Left lobe of liver (tissue), 2 donors: ENCODE data around the gene AHI1. TPM values are rescaled to one million over a fixed set of nuclear protein-coding genes. Genes with fewer than 3 reads are reported as not detected.
"Not testable (repeated sequence)": the region's sequence is repeated elsewhere in the genome, so short reads cannot be mapped to it uniquely, and the experiment has no call there.

Experiments used
- ATAC-seq: fragments of 200-7000 bp; cut with Tn5 transposase; one replicate; pipeline ENCODE4 v1.9.1; 2020; ENCODE audit warnings: mild to moderate bottlenecking, moderate library complexity
- DNase-seq: peaks from one replicate; pipeline ENCODE4 v3.0.0-alpha.2; 2020; ENCODE audit warnings: low spot score
- total RNA-seq: library from RNA; stranded (reverse); gene quantifications from one replicate; pipeline ENCODE4 v1.2.1, GENCODE V29; 2021
- donor health status: DM: no; HTN: no; CAD: no; lungs with moderate emphysema.
- donor health status: DM: no; HTN: yes; CAD: no.

AHI1 gene
- total RNA-seq, 1 donor from 2014 or later = 10.2 TPM

DNA sequence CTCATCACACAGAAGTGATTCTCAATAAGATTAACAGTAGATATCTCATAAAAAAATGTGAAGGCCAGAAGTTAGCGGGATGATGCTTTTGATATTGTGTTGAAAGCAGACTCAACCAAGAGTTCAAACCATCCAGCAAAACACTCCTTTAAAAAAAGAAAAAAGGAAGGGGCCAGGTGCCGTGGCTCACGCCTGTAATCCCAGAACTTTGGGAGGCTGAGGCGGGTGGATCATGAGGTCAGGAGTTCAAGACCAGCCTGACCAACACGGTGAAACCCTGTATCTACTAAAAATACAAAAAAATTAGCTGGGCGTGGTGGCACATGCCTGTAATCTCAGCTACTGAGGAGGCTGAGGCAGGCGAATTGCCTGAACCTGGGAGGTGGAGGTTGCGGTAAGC, 157.6 kb downstream of the AHI1 start:
- not testable (repeated sequence) for DNase-seq, ATAC-seq

- ATAC-seq = no peak
- no peak for DNase-seq
These were observed 163.4 kb downstream of the AHI1 start for GRCh38 chr6:135334169-135334568.

DNA sequence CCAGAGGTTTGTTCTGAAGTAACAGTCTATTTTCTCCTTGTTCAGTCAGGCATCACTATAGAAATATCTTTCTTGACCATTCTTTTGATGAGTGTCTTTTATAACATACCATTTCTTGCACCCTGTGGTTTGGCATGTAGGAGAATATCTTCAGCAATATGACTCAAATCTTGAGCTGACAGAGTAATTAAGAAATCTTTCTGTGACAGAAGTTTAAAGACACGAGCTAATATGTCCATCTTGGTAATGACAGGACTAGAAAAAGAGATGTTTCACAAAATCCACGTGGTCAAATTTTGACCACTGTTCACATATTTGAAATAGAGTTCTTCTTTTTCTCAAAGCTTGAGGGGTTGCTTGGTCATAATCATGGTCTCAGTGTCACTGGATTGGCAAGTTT, 166.5 kb downstream of the AHI1 start:
- ATAC-seq = no peak
- DNase-seq = no peak

GRCh38 chr6:135329851-135330803, 167.4 kb downstream of the AHI1 start:
- ATAC-seq (no peak), DNase-seq (no peak)

DNA sequence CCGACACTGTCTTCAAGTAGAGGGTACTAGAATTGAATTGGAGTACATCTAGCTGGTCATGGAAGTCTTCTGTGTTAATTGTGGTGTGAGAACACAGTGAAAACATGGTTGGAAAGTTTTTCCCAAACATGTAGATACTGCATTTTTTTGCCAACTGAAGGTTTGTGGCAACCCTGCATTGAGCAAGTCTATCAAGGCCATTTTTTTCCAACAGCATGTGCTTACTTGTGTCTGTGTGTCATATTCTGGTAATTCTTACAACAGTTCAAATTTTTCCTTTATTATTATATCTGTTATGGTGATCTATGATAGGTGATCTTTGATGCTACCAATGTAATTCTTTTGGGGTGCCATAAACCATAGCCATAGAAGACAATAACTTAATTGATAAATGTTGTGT, 169.4 kb downstream of the AHI1 start:
- no peak for ATAC-seq
- no peak for DNase-seq

DNA sequence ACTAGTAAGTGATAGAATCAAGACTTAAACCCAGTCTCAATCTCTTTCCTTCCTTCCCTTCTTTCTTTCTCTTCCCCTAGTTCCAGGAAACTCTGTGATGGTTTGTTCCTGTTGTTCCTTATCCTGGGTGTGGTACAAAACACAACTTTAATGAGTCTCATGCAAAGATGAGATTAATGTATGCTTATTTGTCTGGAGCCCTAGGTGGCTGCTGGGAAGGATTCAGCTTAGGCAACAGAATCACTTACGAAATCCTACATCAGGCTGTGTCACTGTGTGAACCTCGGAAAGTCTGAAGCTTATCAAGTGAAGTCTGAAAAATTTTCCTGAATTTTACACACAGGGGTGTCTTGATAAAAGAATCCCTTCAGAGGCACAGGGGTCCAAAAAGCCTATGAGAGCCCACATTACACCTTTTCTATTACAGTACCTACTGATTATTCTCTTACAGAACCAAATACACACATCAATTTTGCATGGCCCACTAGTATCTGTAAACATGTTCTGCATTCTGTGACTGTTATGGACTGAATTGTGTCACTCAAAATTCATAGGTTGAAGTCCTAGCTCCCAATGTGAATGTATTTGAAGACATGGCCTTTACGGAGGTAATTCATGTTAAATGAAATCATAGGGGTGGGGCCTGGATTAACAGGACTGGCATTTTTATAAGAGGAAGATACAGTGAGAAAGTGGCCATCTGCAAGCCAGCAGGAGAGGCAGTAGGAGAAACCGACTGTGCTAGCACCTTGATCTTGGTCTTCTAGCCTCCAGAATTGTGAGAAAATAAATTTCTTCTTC, 171.7 kb downstream of the AHI1 start:
- no peak for ATAC-seq
- DNase-seq = no peak

DNA sequence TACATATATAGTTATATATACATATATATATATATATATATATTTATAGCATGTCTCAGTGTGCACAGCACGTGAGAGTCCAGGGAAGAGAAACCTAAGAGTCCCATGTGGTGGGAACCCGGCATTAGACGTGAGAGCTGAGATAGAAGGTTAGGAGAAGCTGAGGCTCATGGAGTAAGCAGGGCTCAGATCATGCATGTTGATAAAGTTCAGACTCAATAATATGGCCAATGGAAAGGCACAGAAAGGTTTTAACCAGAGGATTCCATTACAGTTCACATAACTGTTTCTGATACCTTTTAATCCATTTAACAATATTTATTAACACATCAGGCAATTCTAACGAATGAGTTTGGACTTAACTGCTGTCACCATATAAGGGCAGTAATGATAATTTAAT, 173.0 kb downstream of the AHI1 start:
- no peak for ATAC-seq

GRCh38 chr6:135323979-135324378, 173.6 kb downstream of the AHI1 start:
- DNase-seq (no peak), ATAC-seq (no peak)

More for the DNA sequence above, 173.0 kb downstream of the AHI1 start:
- no peak for DNase-seq

GRCh38 chr6:135323202-135323668, 174.3 kb downstream of the AHI1 start:
- no peak for DNase-seq
- ATAC-seq = no peak

DNA sequence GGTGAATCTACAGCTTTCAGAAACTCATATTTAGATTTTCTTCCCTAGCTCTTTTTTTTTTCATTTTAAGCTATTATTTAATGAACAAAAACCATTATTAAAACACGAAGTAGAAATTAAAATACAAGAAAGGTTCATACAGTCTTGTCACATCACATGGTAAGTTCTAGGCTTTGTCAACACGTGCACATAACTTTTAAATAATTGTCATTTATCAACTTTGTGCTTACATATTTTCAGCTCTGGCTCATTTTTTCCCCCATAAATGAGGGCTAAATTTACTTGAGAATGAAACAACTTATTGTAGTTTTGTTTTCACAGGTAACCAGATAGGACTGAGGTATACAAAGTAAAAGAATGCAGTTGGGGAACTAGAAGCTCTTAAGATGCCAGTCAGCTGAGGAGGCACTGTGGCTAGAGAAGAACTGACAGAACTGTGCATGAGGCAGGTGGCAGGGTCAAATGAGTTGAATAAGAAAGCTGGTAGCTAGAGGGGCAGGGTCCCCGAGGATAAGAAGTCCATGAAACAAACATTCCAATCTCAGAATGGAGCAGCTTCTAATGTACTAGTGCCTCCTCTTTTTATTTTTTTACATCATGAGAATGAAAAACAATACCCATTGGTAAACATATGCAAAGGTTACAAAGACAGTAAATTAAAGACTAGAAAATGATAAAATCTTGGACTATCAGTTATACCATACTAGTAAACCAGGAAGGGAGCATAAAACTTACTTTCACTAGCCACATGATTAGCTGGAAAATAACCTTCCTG, 174.9 kb downstream of the AHI1 start:
- DNase-seq = no peak

DNA sequence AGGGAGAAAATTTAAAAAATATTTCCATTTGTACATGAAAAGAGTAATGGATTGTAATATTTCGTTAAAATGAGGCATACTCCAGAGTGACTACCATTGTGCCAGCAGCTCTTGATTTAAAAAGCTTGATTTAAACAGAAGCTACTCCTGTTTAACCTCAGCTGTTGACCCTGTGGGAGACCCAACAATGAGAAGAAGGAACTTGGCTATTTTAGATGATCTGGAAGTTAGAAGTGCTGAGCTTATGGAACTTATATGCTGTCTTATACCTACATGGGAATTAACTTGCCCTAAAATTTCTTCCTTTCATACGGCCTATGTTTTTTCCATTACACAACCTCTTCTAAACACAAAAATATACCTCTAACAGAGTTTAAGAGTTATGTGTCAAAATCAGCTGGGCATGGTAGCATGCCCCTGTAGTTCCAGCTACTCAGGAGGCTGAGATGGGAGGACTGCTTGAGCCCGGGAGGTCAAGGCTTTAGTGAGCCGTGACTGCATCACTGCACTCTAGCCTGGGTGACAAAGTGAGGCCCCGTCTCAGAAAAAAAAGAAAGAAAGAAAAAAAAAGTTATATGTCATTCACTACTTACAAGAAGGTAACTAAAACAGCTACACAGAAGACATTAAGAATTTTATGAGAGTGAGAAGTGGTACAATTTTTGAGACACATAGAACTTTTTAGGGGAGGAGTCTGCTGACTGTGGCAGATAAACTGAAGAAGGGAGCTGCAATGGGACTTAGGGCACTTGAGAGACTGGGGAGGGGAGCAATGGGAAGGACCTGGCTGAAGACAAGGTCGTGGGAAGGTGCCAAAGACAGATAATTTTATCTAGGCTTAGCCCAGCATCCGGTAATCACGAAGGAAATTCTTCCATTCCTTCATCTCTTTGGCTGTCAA, 176.6 kb downstream of the AHI1 start:
- ATAC-seq (no peak), DNase-seq (no peak)

More for the DNA sequence above, 174.9 kb downstream of the AHI1 start:
- ATAC-seq = no peak

DNA sequence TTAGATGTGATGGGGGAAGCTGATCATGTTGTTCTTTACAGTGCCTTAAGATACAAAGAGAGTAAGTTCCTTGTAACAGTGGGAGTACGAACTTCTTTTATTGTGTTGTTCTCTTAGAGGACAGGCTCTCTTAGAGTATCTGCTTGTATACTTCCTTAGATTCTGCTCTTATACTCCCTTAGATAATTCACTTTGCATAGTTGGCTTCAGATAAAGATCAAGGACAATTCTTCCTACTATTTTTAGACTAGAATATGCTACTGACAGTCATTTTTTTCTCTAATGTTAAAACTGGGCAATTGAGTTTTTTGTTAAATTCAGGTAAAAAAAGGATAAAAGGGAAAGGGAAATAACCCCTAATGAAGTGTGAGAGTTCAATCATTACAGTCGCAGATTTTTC, 177.7 kb downstream of the AHI1 start:
- no peak for DNase-seq
- no peak for ATAC-seq

GRCh38 chr6:135318738-135319469, 178.6 kb downstream of the AHI1 start:
- no peak for ATAC-seq
- no peak for DNase-seq

DNA sequence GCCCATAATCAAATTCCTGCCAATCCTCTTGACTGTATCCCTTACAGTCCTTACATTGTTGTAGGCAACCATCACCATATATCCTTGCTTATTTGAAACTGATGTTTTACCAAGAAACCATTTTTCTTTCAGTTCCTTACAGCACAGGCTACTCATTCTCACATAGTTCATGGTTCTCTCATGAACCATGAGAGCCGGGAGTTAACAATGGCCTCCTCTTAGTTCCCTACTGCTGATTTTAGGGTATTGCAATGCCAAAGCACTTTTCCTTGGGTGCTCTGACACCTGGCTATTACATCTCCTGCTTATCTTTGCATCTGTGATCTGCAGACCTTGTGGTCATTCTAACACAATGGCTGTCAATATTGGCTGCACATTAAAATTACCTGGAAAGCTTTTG, 183.0 kb downstream of the AHI1 start:
- ATAC-seq (no peak), DNase-seq (no peak)

DNA sequence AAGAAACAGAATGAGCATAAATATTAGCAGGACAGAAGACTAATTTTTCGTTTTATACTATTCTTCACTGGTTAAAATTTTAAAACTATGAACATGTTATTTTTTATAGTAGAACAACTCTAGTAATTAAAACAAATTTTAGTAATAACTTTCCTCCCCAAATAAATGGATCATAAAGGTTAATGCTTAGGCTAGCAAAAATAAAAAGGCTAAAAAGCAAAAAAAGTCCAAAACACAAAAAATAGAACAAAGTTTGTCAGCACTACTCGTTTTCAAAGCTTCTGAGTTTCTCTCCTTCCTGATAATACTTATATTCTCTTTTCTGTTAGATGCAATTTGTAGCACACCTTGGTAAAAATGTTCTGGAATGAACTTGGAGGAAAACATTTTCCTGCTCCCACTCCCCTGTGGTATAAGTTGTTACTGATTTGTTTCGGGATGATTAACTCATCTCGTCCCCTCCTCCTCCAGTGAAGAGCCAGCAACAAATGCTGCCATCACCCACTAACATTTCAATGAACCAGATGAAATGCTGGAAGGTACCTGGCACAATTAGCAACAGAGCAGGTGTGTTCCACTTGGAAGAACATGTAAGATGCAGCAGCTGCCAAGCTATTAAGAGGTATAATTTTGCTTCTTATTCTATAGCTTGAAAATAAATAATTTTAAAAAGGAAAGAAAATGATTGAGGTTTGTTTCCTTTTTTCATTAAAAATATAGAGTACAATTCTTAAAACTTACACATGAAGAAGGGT, 185.9 kb downstream of the AHI1 start:
- ATAC-seq (no peak), DNase-seq (no peak)

GRCh38 chr6:135310291-135310690, 187.2 kb downstream of the AHI1 start:
- ATAC-seq = no peak
- DNase-seq = no peak

- ATAC-seq (no peak), DNase-seq (no peak)
These were observed 190.7 kb downstream of the AHI1 start for GRCh38 chr6:135306740-135307420.

DNA sequence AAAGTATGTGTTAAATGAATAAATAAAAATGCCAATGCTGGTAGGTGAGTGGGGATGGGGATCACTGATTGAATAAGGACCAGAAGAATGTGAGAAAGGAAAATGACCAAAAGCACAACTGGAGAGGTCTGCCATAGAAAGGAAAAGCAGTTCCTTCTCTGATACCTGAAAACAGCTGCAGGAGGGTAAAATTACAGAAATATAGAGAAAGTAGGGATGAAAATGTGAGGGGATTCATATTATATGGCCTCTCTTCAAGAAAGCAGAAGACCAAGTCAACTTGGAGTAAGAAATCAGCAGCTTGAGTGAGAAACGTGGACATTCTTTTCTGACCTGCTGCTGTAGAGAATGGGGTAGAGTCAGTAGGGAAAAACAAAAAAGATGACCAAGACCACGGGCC, 191.4 kb downstream of the AHI1 start:
- ATAC-seq = no peak
- no peak for DNase-seq
